ENCODE results near the gene CLDN22.

The CLDN22 gene

DNA sequence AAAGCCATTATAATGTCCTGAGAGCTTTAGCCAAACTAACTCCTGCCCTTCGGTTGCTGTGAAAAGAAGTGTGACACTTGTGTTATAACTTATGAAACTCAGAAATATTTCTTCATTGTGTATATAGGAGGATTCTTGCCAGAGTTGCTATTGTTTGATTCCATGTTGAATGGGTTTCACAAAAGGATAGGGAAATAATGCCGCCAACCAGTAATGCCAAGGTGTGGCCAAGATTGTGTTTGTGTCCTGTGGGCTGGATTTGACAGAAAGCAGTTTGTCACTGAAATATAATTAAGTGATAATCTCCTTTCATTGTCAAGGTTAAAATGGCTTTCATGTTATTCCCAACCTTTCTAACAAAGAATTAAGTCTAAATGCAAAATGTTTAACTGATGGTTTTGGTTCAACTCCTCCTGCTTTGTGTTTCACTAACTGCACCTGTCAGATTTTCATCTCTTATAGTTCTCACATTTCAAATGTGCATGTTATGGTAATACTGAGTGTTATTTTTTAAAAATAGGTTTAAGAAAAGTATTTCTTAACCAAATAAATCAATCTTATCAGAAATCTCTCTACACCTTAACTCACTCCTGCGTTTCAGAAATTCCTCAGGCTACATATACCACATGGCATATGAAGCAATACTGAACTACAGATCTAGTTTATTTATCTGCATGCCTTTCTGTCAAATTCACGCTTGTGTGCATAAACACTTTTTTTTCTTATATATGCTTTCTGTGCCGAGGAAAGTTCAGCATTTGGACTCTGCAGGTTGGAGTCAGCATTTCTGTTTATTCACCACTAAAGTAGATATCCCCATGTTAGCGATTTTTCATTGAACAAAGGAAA is at the start of gene CLDN22:
TSS of gene CLDN22 (minus strand) at position 66 of the 849 bp plus-strand sequence. CDS start at position 8, 58 bp downstream.
- DNase-seq = no peak

DNA sequence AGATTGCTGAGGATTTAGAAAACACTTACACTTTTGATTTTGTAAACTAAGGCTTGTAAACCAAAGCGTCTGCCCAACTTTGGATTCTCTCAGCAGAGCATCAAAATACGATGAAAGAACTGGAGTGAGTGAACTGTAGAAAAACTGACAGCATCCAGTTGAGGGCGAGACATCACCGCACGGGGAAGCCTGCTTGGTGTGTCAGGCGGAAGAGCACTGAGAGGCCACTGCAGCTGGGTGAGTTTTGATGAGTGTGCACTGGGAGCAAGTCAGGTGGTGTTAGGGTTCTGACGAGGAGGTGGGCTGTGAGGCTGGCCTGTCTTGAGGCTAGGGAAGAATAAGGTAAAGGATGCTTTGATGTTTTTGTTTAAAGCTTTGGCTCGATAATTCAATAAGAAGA is 49.0 kb upstream of the CLDN22 start:
- no peak for DNase-seq

DNA sequence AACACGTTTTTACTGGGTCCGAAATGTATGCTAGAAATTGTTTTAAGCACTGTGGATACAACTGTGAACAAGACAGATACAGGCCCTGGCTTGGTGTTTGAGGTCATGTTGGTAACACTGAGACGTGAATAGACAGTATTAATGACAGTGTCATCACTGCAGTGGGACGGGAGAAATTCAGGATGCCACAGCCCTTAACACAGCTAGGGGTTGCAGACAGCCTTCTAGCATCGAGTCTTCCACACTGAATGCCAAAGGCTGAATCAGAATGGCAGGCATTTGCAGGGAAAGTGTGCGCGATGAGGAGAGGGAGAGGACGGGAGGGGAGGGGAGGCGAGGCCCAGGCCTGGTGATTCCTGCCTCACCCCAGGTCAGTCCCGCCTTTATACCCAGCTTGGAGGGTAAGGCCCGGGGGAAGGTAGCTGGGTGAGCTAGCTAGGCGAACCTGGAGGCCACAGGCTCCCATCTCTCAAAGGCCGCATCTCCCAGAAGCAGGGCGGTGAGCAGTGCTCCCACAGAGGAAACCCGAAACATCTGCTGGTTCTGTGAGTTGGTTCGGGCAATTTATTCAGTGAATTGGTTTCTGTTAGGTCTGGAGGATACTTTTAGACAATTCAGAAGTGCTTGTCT is 46.2 kb upstream of the CLDN22 start:
- DNase-seq = no peak

DNA sequence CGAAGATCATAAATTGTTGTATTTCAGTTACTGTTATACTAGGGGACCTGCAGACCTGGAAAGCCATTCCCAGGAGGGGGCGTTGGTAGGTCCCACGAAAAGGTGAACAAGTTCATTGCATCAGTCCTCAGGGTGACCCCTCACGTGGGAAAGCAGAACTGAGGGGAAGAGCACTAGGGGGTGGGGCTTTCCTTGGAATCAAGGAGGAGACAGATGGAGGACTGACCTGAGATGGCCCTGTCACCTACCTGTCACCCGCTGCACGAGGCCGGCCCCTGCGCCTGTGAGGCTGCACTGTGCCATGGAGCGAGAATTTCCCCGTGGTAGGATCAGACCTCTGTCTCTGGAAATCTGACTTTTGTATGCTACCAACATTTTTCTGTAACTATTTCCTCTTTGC is 43.9 kb upstream of the CLDN22 start:
- no peak for DNase-seq

DNA sequence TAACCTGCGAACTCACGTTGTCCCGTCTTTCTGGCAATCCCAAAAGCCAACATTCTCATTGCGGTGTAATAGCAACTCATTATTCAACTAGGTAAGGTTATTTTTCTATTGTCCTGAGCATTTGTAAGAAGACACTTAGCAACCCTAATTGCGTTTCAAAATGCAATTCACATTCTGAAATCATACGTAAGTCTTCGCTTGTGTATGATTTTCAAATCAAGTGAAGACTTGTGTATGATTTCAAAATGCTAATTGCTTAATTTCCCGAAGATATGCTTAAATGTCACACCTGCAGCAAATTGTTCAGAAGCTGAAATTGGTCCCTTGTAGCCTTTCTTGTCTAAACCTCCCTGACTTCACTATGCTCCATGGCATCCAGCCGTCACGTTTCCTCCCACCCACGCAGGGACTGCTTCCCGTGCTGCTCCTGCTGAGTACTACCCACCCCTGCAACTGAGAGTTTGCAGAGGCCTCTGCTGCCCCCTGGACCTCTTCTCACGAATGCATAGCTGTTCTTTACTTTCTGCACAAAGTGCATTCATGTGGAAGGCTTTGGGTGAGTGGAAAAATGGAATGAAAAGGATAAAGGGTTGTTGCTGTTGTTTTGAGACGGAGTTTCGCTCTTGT is 43.0 kb upstream of the CLDN22 start:
- DNase-seq = no peak

DNA sequence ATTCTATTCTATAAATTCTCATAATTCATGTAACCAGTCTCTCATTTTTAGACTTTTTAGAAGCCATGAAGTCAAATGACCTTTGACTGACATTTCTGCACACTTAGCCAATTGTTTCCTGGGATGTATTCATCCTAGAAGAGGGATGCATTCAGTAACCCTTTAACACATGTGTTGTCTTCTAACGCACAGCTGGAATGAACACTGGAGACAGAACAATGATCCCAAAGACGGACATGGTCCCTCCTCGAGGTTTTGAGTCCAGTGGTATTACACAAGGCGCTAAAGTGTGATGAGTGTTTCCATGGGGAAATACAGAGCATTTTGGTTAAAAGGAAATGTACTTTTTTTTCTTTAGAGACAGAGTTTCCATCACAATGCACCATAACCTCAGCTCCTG is 42.0 kb upstream of the CLDN22 start:
- no peak for DNase-seq

DNA sequence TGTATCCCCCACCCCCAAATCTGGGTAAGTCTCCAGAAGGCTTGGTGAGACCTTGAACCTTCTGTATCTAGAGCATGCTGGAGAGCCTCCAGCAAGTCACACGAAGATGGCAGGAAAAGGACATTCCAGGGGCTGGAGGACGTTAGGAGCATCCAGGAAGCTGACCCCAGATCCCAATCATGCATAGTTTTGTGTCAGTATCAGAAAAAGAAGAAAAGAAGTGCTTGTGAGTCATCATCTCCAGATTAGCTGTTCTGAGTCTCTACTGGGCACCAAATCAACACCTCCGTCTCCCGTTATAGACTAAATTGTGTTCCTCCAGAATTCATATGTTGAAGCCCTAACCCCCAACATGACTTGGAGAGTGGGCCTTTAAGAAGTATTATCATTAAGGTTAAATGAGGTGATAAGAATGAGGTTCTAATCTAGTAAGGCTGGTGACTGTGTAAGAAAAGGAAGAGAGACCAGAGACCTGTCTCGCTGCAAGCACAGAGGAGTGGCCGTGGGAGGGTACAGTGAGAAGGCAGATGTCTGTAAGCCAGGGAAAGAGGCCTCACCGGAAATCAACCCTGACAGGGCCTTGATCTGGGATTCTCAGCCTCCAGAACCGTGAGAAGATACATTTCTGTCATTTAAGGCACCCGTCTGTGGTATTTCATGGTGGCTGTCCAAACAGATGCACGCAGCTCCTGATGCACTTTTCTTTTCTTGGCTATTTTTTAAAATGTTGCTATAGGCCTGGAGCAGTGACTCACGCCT is 40.3 kb upstream of the CLDN22 start:
- DNase-seq = no peak

DNA sequence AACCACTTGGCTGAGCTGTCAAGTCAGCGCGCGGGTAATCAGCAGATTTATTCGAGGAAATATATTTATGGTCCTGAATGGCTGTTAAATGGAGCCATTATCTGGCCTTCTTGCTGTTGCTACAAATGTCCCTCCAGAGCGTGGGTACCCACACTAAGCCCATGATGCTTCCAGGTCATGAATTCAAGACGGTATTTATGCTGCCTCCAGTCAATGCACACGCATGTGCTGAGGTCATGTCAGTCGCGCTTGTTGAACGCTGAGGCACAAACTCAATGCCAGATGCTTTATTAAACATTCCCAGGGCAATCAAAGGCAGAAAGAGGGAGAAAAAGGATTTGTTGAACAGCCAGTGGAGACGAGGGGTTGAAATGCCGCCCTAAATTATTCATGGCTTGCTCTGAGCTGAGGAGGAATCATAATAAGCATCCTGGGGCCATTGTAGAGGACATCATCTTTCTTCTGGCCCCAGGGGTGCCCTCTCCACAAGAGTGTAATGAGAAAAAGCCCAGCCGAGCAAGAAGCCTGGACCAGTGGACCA is 38.2 kb upstream of the CLDN22 start:
- no peak for DNase-seq

DNA sequence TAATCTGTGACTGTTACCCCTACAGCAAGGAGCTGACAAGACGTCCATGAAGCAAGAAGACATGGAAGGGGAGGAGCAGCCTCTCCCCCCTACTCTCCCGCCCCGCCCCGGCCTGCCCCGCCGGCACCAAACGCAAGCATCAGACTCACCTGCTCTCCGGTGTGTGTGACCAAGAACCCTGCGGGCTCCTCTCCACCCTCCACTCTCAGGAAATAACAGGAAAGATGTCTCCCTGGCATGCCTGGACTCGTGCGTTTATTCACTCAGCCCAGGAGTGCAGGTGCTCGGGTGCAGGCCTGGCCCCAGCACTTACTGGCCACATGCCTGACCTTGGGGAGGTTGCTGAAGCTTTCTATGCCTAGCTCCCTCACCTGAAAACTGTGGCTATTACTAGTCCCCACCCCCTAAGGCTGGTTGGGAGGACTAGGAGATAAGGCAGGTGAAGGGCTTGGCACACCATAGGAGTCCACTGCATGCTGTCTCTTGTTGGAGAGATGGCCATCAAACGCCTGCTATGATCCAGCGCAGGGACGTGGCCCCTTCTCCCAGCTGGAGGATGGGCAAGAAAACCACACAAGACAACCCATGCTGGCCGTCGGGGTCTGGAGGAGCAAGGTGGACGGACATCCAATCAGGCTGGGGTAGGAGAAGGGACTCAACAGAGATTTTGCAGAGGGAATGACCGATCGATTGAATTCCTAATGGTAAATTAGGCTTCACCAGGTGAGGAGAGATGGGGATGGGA is 37.0 kb upstream of the CLDN22 start:
- no peak for DNase-seq

DNA sequence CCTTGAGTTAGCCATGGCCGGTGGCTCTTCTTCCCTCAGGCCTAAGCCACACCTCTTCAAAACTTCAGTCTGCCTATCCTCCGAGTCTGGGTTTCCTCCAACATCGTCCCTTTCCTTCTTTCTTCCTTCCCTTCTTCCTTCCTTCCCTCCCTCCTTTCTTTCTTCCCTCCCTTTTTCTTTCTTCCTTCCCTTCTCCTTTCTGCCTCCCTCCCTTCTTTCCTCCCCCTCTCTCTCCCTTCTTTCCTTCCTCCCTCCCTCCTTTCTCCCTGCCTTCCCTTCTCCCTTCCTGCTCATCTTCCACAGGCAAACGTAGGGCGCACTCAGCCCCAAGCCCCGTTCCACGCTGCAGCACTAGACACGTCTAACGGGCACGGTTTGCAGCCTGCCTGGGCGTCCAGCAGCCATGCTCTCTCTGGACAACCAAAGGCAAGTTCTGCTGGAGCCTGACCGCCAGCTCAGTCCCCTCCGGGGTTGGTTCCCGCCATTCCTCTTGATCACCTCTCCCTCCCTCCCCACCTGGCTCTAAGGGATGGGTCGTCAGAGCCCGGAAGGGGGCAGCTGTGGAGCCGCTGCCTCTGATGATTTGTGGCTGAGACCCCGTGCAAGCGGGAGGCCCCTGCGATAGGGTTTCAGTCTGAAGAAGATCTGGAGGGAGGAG is 36.2 kb upstream of the CLDN22 start:
- DNase-seq = no peak

DNA sequence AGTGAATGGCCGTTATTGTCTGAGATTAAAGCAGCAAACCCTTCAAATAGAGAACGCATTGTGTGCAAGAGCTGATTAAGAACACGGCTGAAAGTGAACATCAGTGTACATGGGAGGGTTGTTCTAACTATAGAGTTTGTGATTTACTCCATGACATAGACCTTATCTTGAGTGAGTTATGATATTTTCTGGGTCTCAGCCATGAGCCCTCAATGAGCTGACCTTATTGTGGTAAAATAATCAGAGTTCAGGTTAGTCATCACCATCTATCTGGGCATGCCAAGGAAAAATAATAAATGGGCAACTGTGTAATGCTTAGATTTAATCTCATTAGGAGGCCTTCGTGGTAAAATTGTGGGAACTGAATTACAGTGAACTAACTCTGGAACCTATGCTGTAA is 35.3 kb upstream of the CLDN22 start:
- DNase-seq = no peak

DNA sequence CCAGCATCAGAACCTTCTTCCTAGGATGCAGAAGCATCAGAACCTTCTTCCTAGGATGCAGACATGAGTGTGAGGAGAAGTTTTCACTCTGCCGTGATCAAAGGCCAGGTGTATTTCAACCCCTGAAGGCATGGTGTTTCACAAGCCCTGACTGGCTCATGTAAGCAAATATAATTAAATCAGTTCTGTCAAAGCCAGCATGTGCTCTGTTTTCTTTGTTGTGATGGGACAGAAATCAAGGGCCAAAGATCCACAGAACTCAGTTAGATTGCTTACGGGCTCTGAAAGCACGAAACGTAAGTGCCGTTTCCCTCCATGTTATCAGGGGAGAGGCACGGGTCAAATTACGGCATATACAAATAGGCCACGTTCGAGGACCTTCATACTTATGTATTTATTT is 34.1 kb upstream of the CLDN22 start:
- no peak for DNase-seq

DNA sequence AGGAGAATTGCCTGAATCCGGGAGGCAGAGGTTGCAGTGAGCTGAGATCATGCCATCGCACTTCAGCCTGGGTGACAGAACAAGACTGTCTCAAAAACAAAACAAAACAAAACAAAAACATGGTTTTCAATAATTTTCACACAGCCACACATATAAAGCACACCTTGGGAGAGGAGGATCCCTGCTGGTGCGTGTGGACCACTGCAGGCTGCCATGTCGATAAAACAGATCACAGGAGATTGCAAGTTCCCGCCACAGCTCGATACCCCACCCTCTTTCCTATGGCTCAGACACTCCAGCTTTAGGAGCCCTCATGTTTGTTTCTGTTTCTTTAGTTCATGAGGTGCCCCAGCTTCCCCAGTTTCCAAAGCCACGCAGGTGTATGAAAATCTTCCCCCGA is 33.5 kb upstream of the CLDN22 start:
- no peak for DNase-seq

DNA sequence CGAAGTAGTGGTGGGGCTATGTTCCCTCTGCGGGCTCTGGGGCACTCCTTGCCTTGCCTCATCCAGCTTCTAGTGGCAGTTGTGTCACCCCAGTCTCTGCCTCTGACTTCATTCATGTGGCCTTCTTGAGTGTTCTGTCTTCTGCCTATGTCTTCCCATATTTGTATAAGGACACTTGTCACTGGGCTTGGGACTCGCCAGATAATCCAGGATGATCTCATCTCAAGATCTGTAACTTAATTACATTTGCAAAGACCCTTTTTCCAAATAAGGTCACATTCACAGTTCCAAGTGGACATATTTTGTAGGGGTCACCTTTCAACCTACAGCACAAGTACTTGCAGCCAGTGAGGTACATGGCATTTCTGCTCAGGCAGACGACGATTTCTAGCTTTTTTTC is 32.5 kb upstream of the CLDN22 start:
- DNase-seq = no peak

DNA sequence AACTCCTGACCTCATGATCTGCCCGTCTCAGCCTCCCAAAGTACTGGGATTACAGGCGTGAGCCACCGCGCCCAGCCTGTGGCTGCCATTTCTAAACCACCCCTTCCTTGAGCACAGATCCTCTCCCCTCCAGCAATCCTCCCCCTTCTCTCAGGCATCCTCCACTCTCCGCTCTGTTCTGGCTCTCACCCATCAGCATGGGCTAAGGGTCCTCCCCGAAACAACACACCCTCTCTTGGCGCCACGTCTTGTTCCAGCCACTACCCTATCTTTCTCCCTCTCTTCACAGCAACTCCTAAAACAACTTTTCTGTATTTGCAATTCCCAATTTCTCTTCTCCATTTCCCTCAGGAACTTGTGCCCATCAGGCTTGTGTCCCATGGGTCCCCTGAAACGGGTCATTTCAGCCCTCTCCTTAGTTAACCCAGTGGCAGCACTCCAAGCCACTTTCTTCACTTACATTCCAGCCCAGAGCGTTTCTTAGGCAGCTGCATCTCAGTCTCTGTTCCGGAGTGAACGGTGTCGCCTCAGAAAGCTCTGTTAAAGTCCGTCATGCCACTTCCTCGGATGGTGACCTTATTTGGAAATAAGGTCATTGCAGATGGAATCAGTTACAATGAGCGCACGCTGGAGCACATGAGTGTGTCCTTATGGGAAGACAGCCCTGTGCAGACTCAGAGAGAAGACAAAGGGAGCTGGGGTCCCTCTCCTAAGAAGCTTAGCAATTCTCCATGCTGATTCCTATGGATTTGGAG is 30.4 kb upstream of the CLDN22 start:
- DNase-seq = no peak

DNA sequence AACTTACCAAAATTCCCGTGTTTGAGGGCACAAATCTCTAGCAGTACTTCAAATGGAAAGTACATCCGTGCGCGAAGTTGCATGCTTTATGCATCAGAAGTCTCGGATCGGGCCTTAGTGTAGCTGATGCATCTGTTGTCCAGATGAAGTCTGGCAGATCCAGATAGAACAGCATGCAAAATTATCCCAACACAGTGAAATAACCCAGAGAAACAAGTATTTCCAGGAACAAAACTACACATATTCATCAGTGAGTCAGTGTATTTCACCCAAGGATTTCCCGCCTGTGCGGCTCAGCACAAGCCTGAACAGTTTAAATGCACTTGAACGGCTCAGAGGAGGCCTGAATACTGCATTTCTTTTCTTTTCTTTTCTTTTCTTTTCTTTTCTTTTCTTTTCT is 29.6 kb upstream of the CLDN22 start:
- DNase-seq = no peak

DNA sequence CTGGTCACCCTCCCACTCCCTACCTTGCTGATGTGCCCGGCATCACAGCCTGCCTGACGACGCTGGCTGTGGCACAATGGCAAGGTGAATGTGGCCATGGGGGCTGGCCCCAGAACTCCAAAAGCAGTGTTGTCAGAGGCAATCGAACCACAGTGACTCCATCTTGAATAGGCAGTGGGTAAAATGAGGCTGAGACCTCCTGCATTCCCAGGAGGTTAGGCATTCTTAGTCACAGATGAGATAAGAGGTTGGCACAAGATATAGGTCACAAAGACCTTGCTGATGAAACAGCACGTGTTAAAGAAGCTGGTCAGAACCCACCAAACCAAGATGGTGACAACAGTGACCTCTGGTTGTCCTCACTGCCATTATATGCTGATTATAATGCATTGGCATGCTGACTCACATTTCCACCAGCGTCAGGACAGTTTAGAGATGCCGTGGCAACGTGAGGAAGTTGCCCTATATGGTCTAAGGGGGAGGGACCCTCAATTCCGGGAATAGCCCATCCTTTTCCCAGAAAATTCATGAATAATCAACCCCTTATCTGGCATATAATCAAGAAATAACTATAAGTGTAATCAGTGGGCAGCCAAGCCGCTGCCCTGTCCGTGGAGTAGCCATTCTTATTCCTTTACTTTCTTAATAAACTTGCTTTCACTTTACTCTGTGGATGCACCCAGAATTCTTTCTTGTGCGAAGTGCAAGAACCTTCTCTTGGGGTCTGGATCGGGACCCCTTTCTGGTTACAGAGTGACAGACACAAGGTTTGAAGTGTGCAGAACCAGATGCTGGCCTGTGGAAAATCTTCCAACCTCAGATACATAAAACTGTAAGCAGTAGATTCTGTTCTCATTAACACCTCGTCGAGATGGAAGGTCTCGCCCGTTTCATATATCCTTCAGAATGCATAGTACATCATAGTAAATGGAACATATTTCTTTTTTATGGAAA is 28.9 kb upstream of the CLDN22 start:
- no peak for DNase-seq

DNA sequence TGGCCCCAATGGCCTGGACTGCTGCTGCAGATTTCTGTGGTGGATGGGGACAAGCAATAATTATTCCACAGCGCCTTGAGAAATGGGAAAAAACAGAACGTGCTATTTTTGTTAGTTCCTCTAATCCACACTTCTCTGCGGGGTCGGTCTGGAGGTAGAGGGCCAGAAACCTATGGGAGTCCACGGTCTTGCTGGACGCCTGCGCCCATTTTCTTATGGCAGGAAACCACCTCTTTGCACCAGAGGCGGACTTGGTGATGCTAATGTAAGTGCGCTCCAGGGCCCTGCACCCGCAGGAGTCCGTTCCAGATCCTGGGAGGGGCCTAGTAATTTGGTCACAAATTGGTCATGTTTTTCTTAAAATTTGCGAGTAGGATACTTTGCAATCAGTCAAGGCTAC is 28.1 kb upstream of the CLDN22 start:
- no peak for DNase-seq

DNA sequence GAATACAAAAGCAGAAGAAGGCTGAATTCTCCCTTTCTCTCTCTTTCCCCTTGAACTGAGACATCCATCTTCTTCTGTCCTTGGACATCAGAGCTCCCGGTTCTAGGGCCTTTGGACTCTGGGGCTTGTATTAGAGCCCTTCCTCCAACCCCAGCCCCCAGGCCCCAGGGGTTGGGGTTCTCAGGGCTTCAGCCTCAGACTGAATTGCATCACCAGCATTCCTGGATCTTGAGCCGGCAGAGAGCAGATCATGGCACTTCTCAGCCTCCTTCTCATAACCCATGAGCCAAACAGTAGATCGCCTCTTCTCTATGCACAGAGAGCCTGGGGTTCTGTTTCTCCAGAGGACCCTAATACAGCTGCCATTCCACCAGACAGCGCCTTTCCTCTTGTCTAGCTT is 27.5 kb upstream of the CLDN22 start:
- no peak for DNase-seq

DNA sequence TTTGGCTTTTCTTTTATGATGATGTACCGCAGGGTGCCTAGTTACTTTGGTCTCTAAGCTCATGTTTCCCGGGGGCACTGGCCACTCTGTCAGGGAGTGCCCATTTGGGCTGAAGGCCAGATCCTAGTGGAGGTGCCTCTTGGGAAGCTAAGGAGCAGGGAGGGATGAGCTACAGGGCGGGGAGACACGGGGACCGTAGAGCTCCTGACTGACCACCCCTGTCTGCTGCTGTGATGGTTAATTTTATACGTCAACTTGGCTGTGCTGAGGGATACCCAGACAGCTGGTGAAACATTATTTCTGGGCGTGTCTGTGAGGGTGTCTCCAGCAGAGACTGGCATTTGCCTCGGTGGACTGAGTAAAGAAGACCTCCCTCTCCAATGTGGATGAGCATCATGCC is 27.1 kb upstream of the CLDN22 start:
- no peak for DNase-seq

Data from CD4-positive, alpha-beta T cell treated with Interleukin-12 subunit alpha and Interleukin-12 subunit beta, for 1 hour (primary cell).